Astrocyte of the spinal cord (primary cell): ENCODE data around the gene STAB1.

ENCODE experiments used
- DNase-seq: peaks from one replicate; pipeline ENCODE4 v3.0.0; 2011; ENCODE audit warnings: low read depth, low spot score
- H3K4me3 ChIP-seq: 2 replicates; pipeline ENCODE4 v1.5.1; 2011; ENCODE audit warnings: low read depth, mild to moderate bottlenecking, low read length, moderate library complexity
- in situ Hi-C: cut with HindIII; loops from 2 replicates; pipeline ENCODE4 v1.10.0; 2017; ENCODE audit warnings: low sequenced_read_pairs
- TF ChIP-seq, protein P1 (sequence below): IDR thresholded peaks from 2 replicates; pipeline ENCODE4 v1.5.1; 2012; ENCODE audit warnings: low read depth, mild to moderate bottlenecking, low read length, inconsistent platforms

Gene STAB1

DNA sequence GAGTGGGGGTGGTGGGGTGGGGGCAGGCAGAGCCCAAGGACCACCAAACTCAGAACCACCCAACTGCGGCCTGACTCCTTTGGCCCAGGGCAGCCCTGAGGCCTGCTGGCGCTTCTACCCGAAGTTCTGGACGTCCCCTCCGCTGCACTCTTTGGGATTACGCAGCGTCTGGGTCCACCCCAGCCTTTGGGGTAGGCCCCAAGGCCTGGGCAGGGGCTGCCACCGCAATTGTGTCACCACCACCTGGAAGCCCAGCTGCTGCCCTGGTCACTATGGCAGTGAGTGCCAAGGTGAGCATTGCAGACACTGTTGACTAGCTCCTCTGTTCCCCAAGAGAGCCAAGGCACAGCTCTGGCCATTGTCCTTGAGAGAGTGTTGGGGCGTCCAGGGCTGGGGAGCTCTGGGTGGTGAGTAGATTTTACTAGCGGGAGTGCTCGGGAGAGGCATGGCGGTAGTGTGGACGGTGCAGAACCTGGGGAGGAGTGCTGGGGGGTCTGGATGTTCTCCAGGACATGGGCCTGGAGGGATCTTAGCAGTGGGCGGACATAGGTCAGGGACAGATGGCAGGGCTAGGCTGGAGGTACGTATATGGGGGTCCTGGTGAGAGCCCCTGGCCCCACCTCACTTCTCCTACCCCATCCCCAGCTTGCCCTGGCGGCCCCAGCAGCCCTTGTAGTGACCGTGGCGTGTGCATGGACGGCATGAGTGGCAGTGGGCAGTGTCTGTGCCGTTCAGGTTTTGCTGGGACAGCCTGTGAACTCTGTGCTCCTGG, 25.8 kb downstream of the STAB1 start:
- no peak overlapping the region for H3K4me3 ChIP-seq
- TF ChIP-seq, protein P1, sequence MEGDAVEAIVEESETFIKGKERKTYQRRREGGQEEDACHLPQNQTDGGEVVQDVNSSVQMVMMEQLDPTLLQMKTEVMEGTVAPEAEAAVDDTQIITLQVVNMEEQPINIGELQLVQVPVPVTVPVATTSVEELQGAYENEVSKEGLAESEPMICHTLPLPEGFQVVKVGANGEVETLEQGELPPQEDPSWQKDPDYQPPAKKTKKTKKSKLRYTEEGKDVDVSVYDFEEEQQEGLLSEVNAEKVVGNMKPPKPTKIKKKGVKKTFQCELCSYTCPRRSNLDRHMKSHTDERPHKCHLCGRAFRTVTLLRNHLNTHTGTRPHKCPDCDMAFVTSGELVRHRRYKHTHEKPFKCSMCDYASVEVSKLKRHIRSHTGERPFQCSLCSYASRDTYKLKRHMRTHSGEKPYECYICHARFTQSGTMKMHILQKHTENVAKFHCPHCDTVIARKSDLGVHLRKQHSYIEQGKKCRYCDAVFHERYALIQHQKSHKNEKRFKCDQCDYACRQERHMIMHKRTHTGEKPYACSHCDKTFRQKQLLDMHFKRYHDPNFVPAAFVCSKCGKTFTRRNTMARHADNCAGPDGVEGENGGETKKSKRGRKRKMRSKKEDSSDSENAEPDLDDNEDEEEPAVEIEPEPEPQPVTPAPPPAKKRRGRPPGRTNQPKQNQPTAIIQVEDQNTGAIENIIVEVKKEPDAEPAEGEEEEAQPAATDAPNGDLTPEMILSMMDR = no peak
- in situ Hi-C loops = no loop called here
- DNase-seq = no peak

DNA sequence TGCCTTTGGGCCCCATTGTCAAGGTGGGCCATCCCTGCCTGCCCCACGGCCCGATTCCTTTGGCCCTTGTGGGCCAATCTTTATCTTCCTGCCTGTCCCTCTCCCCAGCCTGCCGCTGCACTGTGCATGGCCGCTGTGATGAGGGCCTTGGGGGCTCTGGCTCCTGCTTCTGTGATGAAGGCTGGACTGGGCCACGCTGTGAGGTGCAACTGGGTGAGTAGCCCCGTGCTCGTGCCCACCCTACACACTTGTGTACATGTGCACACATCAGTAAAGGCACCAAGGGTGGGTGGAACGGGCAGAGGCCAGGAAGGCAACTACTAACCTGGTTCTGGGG, 26.3 kb downstream of the STAB1 start:
- TF ChIP-seq, protein P1 = no peak
- H3K4me3 ChIP-seq = no peak overlapping the region
- no peak for DNase-seq
- in situ Hi-C loops = no loop called here

DNA sequence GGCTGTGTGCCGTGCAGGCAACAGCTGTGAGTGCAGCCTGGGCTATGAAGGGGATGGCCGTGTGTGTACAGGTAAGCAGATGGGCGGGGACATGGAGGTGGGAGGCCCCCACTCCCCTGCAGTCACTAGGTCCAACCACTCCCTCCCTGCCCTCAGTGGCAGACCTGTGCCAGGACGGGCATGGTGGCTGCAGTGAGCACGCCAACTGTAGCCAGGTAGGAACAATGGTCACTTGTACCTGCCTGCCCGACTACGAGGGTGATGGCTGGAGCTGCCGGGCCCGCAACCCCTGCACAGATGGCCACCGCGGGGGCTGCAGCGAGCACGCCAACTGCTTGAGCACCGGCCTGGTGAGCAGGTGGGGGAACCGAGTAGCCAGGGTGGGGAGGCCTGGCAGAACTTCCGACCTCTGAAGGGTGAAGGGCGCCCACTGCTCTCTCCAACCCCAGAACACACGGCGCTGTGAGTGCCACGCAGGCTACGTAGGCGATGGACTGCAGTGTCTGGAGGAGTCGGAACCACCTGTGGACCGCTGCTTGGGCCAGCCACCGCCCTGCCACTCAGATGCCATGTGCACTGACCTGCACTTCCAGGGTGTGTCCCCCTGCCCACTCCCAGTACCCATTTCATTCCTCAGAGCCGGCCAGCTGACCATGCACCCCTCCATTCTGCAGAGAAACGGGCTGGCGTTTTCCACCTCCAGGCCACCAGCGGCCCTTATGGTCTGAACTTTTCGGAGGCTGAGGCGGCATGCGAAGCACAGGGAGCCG, 26.9 kb downstream of the STAB1 start:
- H3K4me3 ChIP-seq = no peak overlapping the region
- TF ChIP-seq, protein P1 = no peak
- in situ Hi-C loops = no loop called here
- DNase-seq = no peak

DNA sequence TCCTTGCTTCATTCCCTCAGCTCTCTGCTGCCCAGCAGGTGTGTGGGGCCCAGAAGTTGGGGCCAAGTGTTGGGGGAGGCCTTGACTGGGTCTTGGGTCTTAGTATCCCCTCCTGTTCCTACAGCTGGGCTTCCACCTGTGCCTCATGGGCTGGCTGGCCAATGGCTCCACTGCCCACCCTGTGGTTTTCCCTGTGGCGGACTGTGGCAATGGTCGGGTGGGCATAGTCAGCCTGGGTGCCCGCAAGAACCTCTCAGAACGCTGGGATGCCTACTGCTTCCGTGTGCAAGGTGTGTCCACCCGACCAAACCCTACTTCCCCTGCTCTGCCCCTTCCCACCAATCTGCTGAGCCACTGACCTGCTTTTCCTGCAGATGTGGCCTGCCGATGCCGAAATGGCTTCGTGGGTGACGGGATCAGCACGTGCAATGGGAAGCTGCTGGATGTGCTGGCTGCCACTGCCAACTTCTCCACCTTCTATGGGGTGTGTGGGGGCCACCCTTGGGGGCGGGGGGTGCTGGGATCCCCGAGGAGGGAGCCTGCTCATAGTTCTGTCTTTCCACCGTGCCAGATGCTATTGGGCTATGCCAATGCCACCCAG, 27.6 kb downstream of the STAB1 start:
- TF ChIP-seq, protein P1 = no peak
- in situ Hi-C loops = no loop called here
- no peak overlapping the region for H3K4me3 ChIP-seq
- no peak for DNase-seq

DNA sequence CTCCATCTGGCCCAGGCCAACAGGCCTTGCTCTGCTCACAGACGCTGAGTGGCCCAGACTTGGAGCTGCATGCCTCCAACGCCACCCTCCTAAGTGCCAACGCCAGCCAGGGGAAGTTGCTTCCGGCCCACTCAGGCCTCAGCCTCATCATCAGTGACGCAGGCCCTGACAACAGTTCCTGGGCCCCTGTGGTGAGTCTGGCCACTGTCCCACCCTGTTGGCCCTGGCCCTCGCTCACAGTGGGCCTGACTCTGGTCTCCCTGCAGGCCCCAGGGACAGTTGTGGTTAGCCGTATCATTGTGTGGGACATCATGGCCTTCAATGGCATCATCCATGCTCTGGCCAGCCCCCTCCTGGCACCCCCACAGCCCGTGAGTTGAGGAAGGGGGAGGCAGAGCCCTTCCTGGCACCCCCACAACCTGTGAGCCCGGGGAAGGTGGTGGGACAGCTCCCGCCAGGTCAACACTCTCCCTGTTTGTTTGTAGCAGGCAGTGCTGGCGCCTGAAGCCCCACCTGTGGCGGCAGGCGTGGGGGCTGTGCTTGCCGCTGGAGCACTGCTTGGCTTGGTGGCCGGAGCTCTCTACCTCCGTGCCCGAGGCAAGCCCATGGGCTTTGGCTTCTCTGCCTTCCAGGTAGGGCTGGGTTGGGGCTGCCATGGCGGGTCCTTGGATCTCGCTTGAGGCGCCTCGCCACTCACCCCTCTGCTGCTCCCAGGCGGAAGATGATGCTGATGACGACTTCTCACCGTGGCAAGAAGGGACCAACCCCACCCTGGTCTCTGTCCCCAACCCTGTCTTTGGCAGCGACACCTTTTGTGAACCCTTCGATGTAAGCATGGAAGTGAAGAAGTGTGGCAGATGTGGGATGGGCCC, 28.5 kb downstream of the STAB1 start:
- DNase-seq = peak; percentile 56
- TF ChIP-seq, protein P1 = no peak
- in situ Hi-C loops = no loop called here
- H3K4me3 ChIP-seq = no peak overlapping the region

DNA sequence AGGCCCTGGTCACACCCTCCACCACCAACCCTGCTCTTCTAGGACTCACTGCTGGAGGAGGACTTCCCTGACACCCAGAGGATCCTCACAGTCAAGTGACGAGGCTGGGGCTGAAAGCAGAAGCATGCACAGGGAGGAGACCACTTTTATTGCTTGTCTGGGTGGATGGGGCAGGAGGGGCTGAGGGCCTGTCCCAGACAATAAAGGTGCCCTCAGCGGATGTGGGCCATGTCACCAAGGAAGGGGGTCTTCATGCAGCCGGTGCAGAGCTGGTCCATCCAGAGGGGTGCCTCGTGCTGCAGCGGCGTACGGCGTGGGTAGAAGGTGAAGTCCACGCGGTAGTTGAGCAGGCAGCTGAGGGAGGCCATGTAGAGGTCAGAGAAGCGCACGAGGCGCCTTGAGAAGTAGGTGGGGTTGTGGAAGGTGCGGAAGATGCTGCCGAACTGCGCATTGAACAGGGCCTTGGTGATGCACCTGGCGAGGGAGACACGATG, 29.2 kb downstream of the STAB1 start:
- TF ChIP-seq, protein P1 = no peak
- no peak for DNase-seq
- H3K4me3 ChIP-seq = no peak overlapping the region
- in situ Hi-C loops = no loop called here
